B cell (primary cell): ENCODE results near the gene TMED6. TPM values are rescaled to one million over a fixed set of nuclear protein-coding genes. Genes with fewer than 3 reads are reported as not detected.
"Not testable (repeated sequence)": the region's sequence is repeated elsewhere in the genome, so short reads cannot be mapped to it uniquely, and the experiment has no call there.

Experiments used
- ATAC-seq: fragments of 200-7000 bp; cut with Tn5 transposase; one replicate; pipeline ENCODE4 v1.10.0; 2021; ENCODE audit warnings: low read depth, mild to moderate bottlenecking, moderate number of reproducible peaks, moderate library complexity
- CTCF ChIA-PET: fragments of 350-600 bp; sonication (Branson Sonifier 250); formaldehyde crosslinking; loops from one replicate; lab custom pipeline; 2021; ENCODE audit warnings: antibody characterized with exemption, inconsistent platforms; lab: Charles Lee
- POLR2A ChIA-PET: fragments of 350-600 bp; sonication (Branson Sonifier 250); formaldehyde crosslinking; loops from one replicate; lab custom pipeline; 2021; ENCODE audit warnings: antibody characterized with exemption; lab: Charles Lee
- DNase-seq: peaks from one replicate; pipeline ENCODE4 v3.0.0; 2013
- H2AFZ ChIP-seq: 2 replicates; pipeline ENCODE4 v1.6.1; 2012; ENCODE audit warnings: mild to moderate bottlenecking, low read depth, low read length; ENCODE audit not compliant: insufficient read depth, poor library complexity, severe bottlenecking
- H3K27ac ChIP-seq, 2 donors: 1 replicate in 1 of 2; 2 replicates in 1 of 2; pipeline ENCODE4 v1.5.1; 2012 to 2013; ENCODE audit warnings: low read length in 2 of 2, mild to moderate bottlenecking in 2 of 2, moderate library complexity in 1 of 2
- H3K27me3 ChIP-seq, 4 experiments: fragments of 200-600 bp in 1 of 4; sonication (generic) in 1 of 4; replicated peaks in 1 of 4; 1 replicate in 2 of 4; 2 replicates in 2 of 4; pipeline versions ENCODE4 v1.6.1 to v1.7.0; 2013 to 2016; ENCODE audit warnings: low read length in 3 of 4, mild to moderate bottlenecking in 2 of 4, mixed read lengths in 1 of 4, moderate library complexity in 1 of 4; ENCODE audit not compliant: insufficient read depth in 4 of 4, control insufficient read depth in 3 of 4; ENCODE audit errors: control extremely low read depth in 1 of 4
- H3K36me3 ChIP-seq, 2 experiments: replicated peaks in 1 of 2; 1 replicate in 1 of 2; 2 replicates in 1 of 2; pipeline versions ENCODE4 v1.6.1 to v1.7.1; 2013; ENCODE audit warnings: low read length in 1 of 2; ENCODE audit not compliant: insufficient read depth in 2 of 2, control insufficient read depth in 1 of 2; ENCODE audit errors: control extremely low read depth in 1 of 2, extremely low read depth in 1 of 2
- H3K4me1 ChIP-seq, 2 donors: fragments of 200-600 bp in 1 of 2; sonication (generic) in 1 of 2; 1 replicate in 1 of 2; 2 replicates in 1 of 2; pipeline versions ENCODE4 v1.5.1 to v1.6.1; 2013 to 2017; ENCODE audit warnings: low read length in 2 of 2; ENCODE audit not compliant: control insufficient read depth in 2 of 2, insufficient read depth in 2 of 2
- H3K4me2 ChIP-seq: replicated peaks from 2 replicates; pipeline ENCODE3; 2012; ENCODE audit warnings: mild to moderate bottlenecking, low read depth, low read length; ENCODE audit not compliant: poor library complexity, severe bottlenecking
- H3K4me3 ChIP-seq, 5 experiments: fragments of 200-600 bp in 1 of 5; sonication (generic) in 1 of 5; 1 replicate in 3 of 5; 2 replicates in 2 of 5; pipeline versions ENCODE4 v1.5.1 to v1.7.0; 2011 to 2016; ENCODE audit warnings: low read length in 4 of 5, mild to moderate bottlenecking in 4 of 5, low read depth in 2 of 5, control low read depth in 1 of 5, moderate library complexity in 1 of 5; ENCODE audit not compliant: insufficient read depth in 1 of 5; ENCODE audit errors: control extremely low read depth in 1 of 5, extremely low read depth in 1 of 5
- H3K79me2 ChIP-seq: fragments of 200-600 bp; sonication (generic); one replicate; pipeline ENCODE4 v1.6.0; 2016; ENCODE audit warnings: low read length; ENCODE audit not compliant: control insufficient read depth, insufficient read depth
- H3K9ac ChIP-seq: fragments of 200-600 bp; sonication (generic); 2 replicates; pipeline ENCODE4 v1.6.1; 2017; ENCODE audit warnings: mild to moderate bottlenecking, low read length, moderate library complexity
- H3K9me3 ChIP-seq, 3 donors: one replicate each; pipeline versions ENCODE4 v1.6.1 to v1.7.1; 2013; ENCODE audit warnings: low read length in 2 of 3; ENCODE audit not compliant: control insufficient read depth in 2 of 3, insufficient read depth in 1 of 3; ENCODE audit errors: control extremely low read depth in 1 of 3
- H4K20me1 ChIP-seq: 2 replicates; pipeline ENCODE4 v1.6.0; 2012; ENCODE audit warnings: mild to moderate bottlenecking, low read length; ENCODE audit not compliant: insufficient read depth, control insufficient read depth, poor library complexity, severe bottlenecking
- H3K27ac Mint-ChIP-seq: one replicate; pipeline ENCODE4 v1.8.0; 2021; ENCODE audit warnings: mixed read lengths
- H3K27me3 Mint-ChIP-seq: one replicate; pipeline ENCODE4 v1.8.0; 2021; ENCODE audit warnings: mixed read lengths
- H3K4me1 Mint-ChIP-seq: one replicate; pipeline ENCODE4 v1.8.0; 2021; ENCODE audit warnings: mixed read lengths
- H3K4me3 Mint-ChIP-seq: one replicate; pipeline ENCODE4 v1.8.0; 2021; ENCODE audit warnings: mixed read lengths
- H3K9me3 Mint-ChIP-seq: one replicate; pipeline ENCODE4 v1.8.0; 2022; ENCODE audit warnings: mixed read lengths; ENCODE audit not compliant: insufficient read depth
- EZH2 ChIP-seq: IDR thresholded peaks from 2 replicates; pipeline ENCODE4 v1.6.1; 2012; ENCODE audit warnings: borderline replicate concordance, low read depth, mild to moderate bottlenecking, moderate library complexity, low read length; ENCODE audit not compliant: insufficient read depth, poor library complexity, severe bottlenecking
- WGBS: methylation state at CpG from one replicate; pipeline ENCODE4 v1.1.5; 2013; ENCODE audit warnings: missing lambda C conversion rate; ENCODE audit not compliant: insufficient coverage; 5-methylcytosine and 5-hydroxymethylcytosine counted together
- intact Hi-C: fragments of 100-400 bp; cut with micrococcal nuclease; formaldehyde crosslinking; loops from one replicate; pipeline ENCODE4 v1.10.0; 2022
- polyA plus RNA-seq: library from polyadenylated mRNA; depleted of rRNA; stranded (reverse); fragments of >200 nt; gene quantifications from 2 replicates; pipeline ENCODE4 v1.2.3, GENCODE V29; 2012
- total RNA-seq, 2 donors: library from RNA; stranded (reverse); fragments of 120-200 nt in 1 of 2; gene quantifications; 1 replicate in 1 of 2; 2 replicates in 1 of 2; pipeline versions ENCODE4 v1.2.3 to v1.2.4, GENCODE V29; 2013 to 2022
- TF ChIP-seq, protein P1 (sequence below): fragments of 200-600 bp; IDR thresholded peaks from one replicate; pipeline ENCODE4 v1.8.0; 2022; ENCODE audit warnings: antibody characterized with exemption, mild to moderate bottlenecking

The TMED6 gene
- total and polyA plus RNA-seq, 2 donors (not counting 1 experiment from before 2014, with no cell fraction given), result 0.78 to 4.5 TPM

DNA sequence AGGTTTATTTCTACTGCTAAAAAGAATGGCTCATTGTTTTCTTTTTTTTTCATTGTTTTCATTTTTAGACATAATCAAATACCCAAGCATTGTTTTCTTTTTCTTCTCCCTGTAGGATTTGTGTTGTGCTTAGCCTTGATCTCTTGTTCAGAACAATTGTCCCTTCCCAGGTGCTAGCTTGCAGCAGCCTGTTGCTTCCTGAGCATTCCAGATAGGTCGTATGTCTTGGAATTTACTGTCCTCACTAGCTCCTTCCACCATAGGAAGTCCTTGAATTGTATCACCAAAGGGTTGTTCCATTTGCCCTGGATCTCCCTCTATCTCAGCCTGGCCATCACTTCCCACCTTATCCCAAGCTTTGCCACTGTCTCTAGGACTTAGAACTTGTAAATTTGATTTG lies 50.4 kb downstream of the TMED6 start:
- TF ChIP-seq, protein P1, sequence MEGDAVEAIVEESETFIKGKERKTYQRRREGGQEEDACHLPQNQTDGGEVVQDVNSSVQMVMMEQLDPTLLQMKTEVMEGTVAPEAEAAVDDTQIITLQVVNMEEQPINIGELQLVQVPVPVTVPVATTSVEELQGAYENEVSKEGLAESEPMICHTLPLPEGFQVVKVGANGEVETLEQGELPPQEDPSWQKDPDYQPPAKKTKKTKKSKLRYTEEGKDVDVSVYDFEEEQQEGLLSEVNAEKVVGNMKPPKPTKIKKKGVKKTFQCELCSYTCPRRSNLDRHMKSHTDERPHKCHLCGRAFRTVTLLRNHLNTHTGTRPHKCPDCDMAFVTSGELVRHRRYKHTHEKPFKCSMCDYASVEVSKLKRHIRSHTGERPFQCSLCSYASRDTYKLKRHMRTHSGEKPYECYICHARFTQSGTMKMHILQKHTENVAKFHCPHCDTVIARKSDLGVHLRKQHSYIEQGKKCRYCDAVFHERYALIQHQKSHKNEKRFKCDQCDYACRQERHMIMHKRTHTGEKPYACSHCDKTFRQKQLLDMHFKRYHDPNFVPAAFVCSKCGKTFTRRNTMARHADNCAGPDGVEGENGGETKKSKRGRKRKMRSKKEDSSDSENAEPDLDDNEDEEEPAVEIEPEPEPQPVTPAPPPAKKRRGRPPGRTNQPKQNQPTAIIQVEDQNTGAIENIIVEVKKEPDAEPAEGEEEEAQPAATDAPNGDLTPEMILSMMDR, result no peak
- TF ChIP-seq EZH2, result no peak
- no peaks in the 10 kb centered on the region for H3K27me3 Mint-ChIP-seq
- Histone ChIP-seq H3K9ac (no peak overlapping the region), H3K4me2 (no peak overlapping the region), H3K9me3 (no peaks in the 10 kb centered on the region), H3K27ac (no peak overlapping the region), H3K4me3 (no peak overlapping the region), H4K20me1 (no peaks in the 10 kb centered on the region), H3K79me2 (no peaks in the 10 kb centered on the region), H3K4me1 (no peaks in the 10 kb centered on the region), H3K36me3 (peaks cover 0 to 3% of the 10 kb centered on the region in 2 experiments), H3K27me3 (no peaks in the 10 kb centered on the region), H2AFZ (no peak overlapping the region)
- H3K4me1 Mint-ChIP-seq, result no peaks in the 10 kb centered on the region
- CTCF ChIA-PET, result no interaction called here
- peak overlapping the region; percentile 17 for H3K27ac Mint-ChIP-seq
- H3K9me3 Mint-ChIP-seq, result no peaks in the 10 kb centered on the region
- ATAC-seq (no peak), DNase-seq (no peak)
- H3K4me3 Mint-ChIP-seq, result no peak overlapping the region
- intact Hi-C loops, result no loop called here
- 89% methylated on average over 1 of the region's 1 CpG for WGBS
- POLR2A ChIA-PET, result no interaction called here

GRCh38 chr16:69298261-69298660 lies 53.3 kb downstream of the TMED6 start:
- no peaks in the 10 kb centered on the region for H3K4me1 Mint-ChIP-seq
- no peak overlapping the region for H3K27ac Mint-ChIP-seq
- H3K79me2 ChIP-seq, result no peaks in the 10 kb centered on the region
- ChIA-PET CTCF (no interaction called here), POLR2A (no interaction called here)
- H3K4me1 ChIP-seq, result no peaks in the 10 kb centered on the region
- WGBS, result 100% methylated on average over 2 of the region's 4 CpGs
- no peak overlapping the region for H3K4me3 Mint-ChIP-seq
- no peak for ATAC-seq
- TF ChIP-seq, protein P1, result no peak
- TF ChIP-seq EZH2, result no peak
- no peak for DNase-seq
- H3K4me3 ChIP-seq, result no peak overlapping the region
- no peaks in the 10 kb centered on the region for H3K9me3 ChIP-seq
- no peaks in the 10 kb centered on the region for H3K9me3 Mint-ChIP-seq
- no peaks in the 10 kb centered on the region for H3K27me3 ChIP-seq
- H3K27ac ChIP-seq, result no peak overlapping the region
- intact Hi-C loops, result no loop called here
- H3K4me2 ChIP-seq, result no peak overlapping the region
- H3K9ac ChIP-seq, result no peak overlapping the region
- H3K36me3 ChIP-seq, result peaks cover 0 to 3% of the 10 kb centered on the region in 2 experiments
- H2AFZ ChIP-seq, result no peak overlapping the region
- H3K27me3 Mint-ChIP-seq, result no peaks in the 10 kb centered on the region
- no peaks in the 10 kb centered on the region for H4K20me1 ChIP-seq

DNA sequence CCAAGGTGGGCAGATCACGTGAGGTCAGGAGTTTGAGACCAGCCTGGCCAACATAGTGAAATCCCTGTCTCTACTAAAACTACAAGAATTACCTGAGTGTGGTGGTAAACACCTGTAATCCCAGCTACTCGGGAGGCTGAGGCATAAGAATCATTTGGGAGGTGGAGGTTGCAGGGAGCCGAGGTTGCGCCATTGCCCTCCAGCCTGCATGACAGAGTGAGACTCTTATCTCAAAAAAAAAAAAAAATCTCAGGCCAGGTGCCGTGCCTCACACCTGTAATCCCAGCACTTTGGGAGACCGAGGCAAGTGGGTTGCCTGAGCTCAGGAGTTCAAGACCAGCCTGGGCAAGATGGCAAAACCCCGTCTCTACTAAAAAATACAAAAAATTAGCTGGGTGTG lies 54.8 kb downstream of the TMED6 start:
- POLR2A ChIA-PET, result interaction anchor here (0.6 kb wide), 1 partner anchor 1299 kb away, joined by 3 read pairs; no protein-coding TSS in a partner anchor
- H4K20me1 ChIP-seq, H3K9ac ChIP-seq, H2AFZ ChIP-seq, H3K36me3 ChIP-seq, H3K4me3 ChIP-seq, intact Hi-C loops, H3K9me3 ChIP-seq, H3K4me3 Mint-ChIP-seq, H3K27ac ChIP-seq, ATAC-seq, H3K27me3 ChIP-seq, H3K79me2 ChIP-seq, H3K4me1 ChIP-seq, H3K27me3 Mint-ChIP-seq, H3K4me2 ChIP-seq, H3K4me1 Mint-ChIP-seq, H3K27ac Mint-ChIP-seq, DNase-seq, H3K9me3 Mint-ChIP-seq: not testable (repeated sequence)
- CTCF ChIA-PET, result interaction anchor here (1.0 to 2.1 kb wide), 2 partner anchors 9 to 11 kb away, joined by 3 to 11 read pairs; no protein-coding TSS in a partner anchor
- WGBS, result 100% methylated on average over 3 of the region's 7 CpGs
